ENCODE data around the gene RBM46. TPM values are rescaled to one million over a fixed set of nuclear protein-coding genes. Genes with fewer than 3 reads are reported as not detected.

Gene RBM46
- total RNA-seq, 4 donors from 2014 or later = 0.39 TPM; not detected in 3

DNA sequence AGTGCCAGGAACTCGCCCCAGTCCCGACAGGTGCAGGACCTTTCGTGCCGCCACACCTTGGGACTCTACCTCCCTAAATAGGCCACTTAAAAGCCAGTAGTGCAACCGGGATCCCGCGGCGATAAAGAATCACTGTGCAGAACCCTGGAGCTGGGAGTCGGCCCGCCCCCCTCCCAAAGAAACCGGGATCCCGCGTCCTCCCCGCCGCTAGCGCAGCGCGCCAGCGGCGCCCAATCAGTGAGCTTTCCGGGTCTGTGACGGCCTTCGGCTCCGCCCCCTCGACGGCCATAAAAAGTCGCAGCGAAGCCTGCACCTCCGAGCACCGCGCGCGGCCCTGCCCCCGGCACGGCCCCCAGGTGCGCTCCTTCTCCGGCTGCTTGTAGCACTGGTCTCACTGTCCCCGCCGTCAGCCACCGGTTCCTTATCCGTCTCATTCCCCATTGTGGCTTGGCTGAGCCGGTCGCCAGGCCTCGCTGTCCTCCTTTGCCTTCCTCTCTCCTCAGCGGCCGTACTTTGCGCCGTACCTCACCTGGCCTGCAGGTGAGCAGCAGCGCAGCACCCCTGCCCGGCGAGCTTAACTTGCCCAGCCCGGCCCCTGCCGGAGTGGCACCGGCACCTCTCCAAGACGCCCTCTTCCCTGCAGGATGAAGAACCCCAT lies 37.3 kb upstream of the RBM46 start, which contains the start of gene LRAT:
Gene LRAT, plus strand, starts transcription at position 318 of the 658 bp plus-strand sequence. Its CDS starts 327 bp downstream, at position 645.
- no peak for DNase-seq (ENCODE audit: low spot score in 2 of 2)

DNA sequence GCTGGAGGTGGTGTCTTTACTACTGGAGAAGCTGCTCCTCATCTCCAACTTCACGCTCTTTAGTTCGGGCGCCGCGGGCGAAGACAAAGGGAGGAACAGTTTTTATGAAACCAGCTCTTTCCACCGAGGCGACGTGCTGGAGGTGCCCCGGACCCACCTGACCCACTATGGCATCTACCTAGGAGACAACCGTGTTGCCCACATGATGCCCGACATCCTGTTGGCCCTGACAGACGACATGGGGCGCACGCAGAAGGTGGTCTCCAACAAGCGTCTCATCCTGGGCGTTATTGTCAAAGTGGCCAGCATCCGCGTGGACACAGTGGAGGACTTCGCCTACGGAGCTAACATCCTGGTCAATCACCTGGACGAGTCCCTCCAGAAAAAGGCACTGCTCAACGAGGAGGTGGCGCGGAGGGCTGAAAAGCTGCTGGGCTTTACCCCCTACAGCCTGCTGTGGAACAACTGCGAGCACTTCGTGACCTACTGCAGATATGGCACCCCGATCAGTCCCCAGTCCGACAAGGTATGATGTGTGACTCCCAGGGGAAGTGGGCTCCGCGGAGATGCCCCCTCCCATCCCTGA lies 36.6 kb upstream of the RBM46 start:
- Histone ChIP-seq H3K9me3 (no peaks in the 10 kb centered on the region), H3K4me3 (peak overlapping the region; percentile 31 to 64 (median 51)), H3K36me3 (no peaks in the 10 kb centered on the region), H3K27ac (no peak overlapping the region), H3K4me1 (peaks cover 0 to 39% (median 13%) of the 10 kb centered on the region in 4 donors), H3K27me3 (peaks cover 0 to 36% of the 10 kb centered on the region in 2 donors)
- DNase-seq (ENCODE audit: low spot score in 2 of 2) = no peak
- no peak for TF ChIP-seq POLR2A (IDR thresholded peaks at IDR 0.05)
- TF ChIP-seq, protein P1, sequence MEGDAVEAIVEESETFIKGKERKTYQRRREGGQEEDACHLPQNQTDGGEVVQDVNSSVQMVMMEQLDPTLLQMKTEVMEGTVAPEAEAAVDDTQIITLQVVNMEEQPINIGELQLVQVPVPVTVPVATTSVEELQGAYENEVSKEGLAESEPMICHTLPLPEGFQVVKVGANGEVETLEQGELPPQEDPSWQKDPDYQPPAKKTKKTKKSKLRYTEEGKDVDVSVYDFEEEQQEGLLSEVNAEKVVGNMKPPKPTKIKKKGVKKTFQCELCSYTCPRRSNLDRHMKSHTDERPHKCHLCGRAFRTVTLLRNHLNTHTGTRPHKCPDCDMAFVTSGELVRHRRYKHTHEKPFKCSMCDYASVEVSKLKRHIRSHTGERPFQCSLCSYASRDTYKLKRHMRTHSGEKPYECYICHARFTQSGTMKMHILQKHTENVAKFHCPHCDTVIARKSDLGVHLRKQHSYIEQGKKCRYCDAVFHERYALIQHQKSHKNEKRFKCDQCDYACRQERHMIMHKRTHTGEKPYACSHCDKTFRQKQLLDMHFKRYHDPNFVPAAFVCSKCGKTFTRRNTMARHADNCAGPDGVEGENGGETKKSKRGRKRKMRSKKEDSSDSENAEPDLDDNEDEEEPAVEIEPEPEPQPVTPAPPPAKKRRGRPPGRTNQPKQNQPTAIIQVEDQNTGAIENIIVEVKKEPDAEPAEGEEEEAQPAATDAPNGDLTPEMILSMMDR (IDR thresholded peaks at IDR 0.05) = no peak
- no peak for TF ChIP-seq EP300 (IDR thresholded peaks at IDR 0.05)
- 8 to 10% methylated on average over 6 to 31 of the region's 31 CpGs for WGBS, 2 donors

More for the DNA sequence above, 37.3 kb upstream of the RBM46 start, which contains the start of gene LRAT:
- H3K36me3 ChIP-seq = no peaks in the 10 kb centered on the region
- WGBS, 2 donors = 1 to 3% methylated on average over 47 to 50 of the region's 55 CpGs
- TF ChIP-seq EP300 (IDR thresholded peaks at IDR 0.05) = no peak
- TF ChIP-seq, protein P1 (IDR thresholded peaks at IDR 0.05) = no peak
- H3K4me1 ChIP-seq = peaks cover 0 to 39% (median 13%) of the 10 kb centered on the region in 4 donors
- H3K9me3 ChIP-seq = no peaks in the 10 kb centered on the region
- no peak within 1 kb of the TSS for H3K27ac ChIP-seq
- peak within 1 kb of the TSS; percentile 31 to 64 (median 51) for H3K4me3 ChIP-seq
- H3K27me3 ChIP-seq = peaks cover 0 to 36% of the 10 kb centered on the region in 2 donors

DNA sequence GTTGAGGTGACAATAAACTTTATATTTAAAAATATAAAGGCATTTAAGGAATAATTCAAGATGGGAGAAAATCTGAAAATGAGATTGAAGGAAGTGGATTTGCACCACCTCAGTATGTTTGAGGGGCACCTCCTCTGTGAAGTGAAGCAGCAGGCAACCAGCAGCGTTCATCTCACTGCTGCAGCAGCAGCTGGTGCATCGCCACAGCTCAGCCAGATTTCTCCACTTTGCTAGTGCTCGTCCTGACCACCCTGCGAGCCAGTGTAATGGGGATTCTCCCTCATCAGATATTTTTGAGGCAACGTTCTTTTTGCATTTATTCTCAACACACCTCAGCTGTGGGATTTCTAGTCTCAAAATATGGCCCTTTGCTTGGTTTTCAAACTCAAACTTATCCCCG lies 23.4 kb upstream of the RBM46 start:
- TF ChIP-seq EP300 (IDR thresholded peaks at IDR 0.05) (no peak), POLR2A (IDR thresholded peaks at IDR 0.05) (no peak)
- TF ChIP-seq, protein P1 (IDR thresholded peaks at IDR 0.05) = no peak
- no peaks in the 10 kb centered on the region for H3K27me3 ChIP-seq

DNA sequence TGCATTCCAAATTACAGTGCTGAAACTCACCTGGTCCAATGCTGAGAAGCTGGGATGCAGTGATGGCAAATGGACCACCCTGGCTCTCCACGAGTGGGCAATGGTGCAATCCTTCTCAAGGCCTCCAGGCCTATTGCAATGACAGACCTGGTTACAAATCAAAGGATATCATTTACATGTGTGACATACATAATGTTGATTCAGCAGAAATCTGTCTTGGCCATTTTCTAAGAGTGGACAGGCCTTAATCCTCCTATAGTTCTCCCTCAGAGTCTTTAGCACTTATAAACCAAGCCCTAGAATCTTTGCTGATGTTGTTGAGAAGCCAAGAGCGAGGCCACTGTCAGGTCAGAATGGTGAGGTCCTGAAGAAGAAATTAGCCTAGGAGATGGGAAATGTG lies 20.2 kb upstream of the RBM46 start:
- TF ChIP-seq EP300 (IDR thresholded peaks at IDR 0.05) (no peak), POLR2A (IDR thresholded peaks at IDR 0.05) (no peak)
- TF ChIP-seq, protein P1 (IDR thresholded peaks at IDR 0.05) = no peak
- Histone ChIP-seq H3K27ac (no peak overlapping the region), H3K9me3 (no peaks in the 10 kb centered on the region), H3K36me3 (no peaks in the 10 kb centered on the region), H3K27me3 (no peaks in the 10 kb centered on the region), H3K4me1 (no peaks in the 10 kb centered on the region), H3K4me3 (no peak overlapping the region)
- 65 to 94% methylated on average over 2 of the region's 2 CpGs for WGBS, 2 donors
- no peak for DNase-seq (ENCODE audit: low spot score in 2 of 2)

More for the DNA sequence above, 23.4 kb upstream of the RBM46 start:
- Histone ChIP-seq H3K4me1 (no peaks in the 10 kb centered on the region), H3K4me3 (no peak overlapping the region), H3K9me3 (no peaks in the 10 kb centered on the region), H3K36me3 (no peaks in the 10 kb centered on the region), H3K27ac (no peak overlapping the region)
- no peak for DNase-seq (ENCODE audit: low spot score in 2 of 2)
- WGBS, 2 donors = 74 to 77% methylated on average over 6 of the region's 6 CpGs

DNA sequence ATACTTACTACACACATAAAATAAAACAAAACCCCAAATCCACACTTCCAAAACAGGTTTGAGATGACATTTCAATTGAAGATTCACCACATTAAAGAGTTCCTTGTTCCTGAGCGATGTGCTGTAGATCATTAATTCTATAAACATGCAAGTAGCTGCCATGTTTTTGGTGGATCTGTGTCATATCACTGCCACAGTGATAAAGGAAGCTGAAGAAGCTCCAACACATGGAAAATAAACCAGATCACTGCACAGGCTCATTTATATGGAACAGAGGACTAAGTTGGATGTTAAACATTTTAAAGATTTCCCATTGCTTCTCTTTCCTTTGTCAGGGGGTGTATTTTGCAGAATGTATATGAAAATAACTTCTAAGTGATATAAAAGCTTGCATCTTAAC lies 2.8 kb upstream of the RBM46 start:
- Histone ChIP-seq H3K27ac (no peak overlapping the region), H3K4me3 (no peak overlapping the region), H3K36me3 (no peaks in the 10 kb centered on the region), H3K4me1 (no peaks in the 10 kb centered on the region), H3K27me3 (peaks cover 0 to 18% of the 10 kb centered on the region in 2 donors), H3K9me3 (peaks cover 0 to 4% (median 0%) of the 10 kb centered on the region in 4 donors)
- DNase-seq (ENCODE audit: low spot score in 2 of 2) = no peak
- TF ChIP-seq, protein P1 (IDR thresholded peaks at IDR 0.05) = no peak
- TF ChIP-seq EP300 (IDR thresholded peaks at IDR 0.05) = no peak
- TF ChIP-seq POLR2A (IDR thresholded peaks at IDR 0.05) = no peak
- 92 to 93% methylated on average over 1 of the region's 1 CpG for WGBS, 2 donors
